ENCODE data around the gene RBM20.

DNA sequence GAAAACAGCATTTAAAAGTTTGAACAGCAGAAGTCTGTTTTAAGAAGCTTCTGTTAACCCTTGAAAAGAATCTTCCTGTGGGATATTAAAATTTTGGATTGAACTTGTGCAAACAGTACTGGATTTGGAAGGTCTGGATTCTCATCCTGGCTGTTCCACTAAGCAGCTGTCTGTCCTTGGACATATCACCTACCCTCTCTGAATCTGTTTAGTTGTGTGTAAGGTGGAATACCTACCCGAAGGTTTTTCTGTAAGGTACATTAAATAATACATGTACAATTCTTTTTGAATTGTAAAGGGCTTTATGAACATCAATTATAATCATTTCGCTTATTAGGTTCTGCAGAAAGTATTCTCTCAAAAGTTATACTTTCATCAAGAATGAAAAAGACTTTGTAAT lies 229.8 kb downstream of the RBM20 start:
- TF ChIP-seq, protein P1, sequence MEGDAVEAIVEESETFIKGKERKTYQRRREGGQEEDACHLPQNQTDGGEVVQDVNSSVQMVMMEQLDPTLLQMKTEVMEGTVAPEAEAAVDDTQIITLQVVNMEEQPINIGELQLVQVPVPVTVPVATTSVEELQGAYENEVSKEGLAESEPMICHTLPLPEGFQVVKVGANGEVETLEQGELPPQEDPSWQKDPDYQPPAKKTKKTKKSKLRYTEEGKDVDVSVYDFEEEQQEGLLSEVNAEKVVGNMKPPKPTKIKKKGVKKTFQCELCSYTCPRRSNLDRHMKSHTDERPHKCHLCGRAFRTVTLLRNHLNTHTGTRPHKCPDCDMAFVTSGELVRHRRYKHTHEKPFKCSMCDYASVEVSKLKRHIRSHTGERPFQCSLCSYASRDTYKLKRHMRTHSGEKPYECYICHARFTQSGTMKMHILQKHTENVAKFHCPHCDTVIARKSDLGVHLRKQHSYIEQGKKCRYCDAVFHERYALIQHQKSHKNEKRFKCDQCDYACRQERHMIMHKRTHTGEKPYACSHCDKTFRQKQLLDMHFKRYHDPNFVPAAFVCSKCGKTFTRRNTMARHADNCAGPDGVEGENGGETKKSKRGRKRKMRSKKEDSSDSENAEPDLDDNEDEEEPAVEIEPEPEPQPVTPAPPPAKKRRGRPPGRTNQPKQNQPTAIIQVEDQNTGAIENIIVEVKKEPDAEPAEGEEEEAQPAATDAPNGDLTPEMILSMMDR (IDR thresholded peaks at IDR 0.05), result no peak
- TF ChIP-seq POLR2A (IDR thresholded peaks at IDR 0.05), result no peak

All from stomach (tissue), 4 donors.